HCT116 (cell line): ENCODE measurements around the gene PLEKHA5.

Experiments used
- EZH2 ChIP-seq: fragments of 200-600 bp; sonication (generic); IDR thresholded peaks from 2 replicates; pipeline ENCODE4 v1.6.1; 2017; ENCODE audit warnings: antibody characterized with exemption, mixed run types
- JUND ChIP-seq: IDR thresholded peaks from 2 replicates; pipeline ENCODE4 v1.6.1; 2012
- POLR2A ChIP-seq: IDR thresholded peaks from 2 replicates; pipeline ENCODE4 v1.7.0; 2011; ENCODE audit warnings: borderline replicate concordance; ENCODE audit not compliant: insufficient read depth, insufficient read length; ENCODE audit errors: extremely low read depth
- REST ChIP-seq: IDR thresholded peaks from 2 replicates; pipeline ENCODE4 v1.6.1; 2012; ENCODE audit warnings: low read depth

GRCh38 chr12:19215115-19215514 is 85.6 kb downstream of the PLEKHA5 start:
- TF ChIP-seq EZH2 (no peak), POLR2A (no peak), REST (no peak), JUND (no peak)
